ENCODE measurements around the gene C3orf70.

DNA sequence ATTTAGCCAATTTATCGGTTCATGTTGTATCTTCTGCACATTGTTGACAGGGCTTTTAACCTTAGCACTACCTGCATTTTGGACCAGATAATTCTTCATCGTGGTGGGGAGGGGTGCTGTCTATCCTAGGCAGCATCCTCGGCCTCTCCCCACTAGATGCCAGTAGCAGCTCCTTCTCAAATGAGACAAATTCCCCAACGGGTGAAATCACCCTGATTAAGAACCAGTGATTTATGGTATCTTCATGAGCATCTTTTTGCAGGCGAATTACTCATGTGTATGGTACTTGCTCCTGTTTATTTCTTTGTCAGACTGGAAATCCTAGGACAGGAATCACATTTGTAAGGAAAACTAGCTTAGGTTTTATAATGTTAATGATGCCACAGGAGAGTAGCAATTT is 68.0 kb downstream of the C3orf70 start:
- TF ChIP-seq, protein P1, sequence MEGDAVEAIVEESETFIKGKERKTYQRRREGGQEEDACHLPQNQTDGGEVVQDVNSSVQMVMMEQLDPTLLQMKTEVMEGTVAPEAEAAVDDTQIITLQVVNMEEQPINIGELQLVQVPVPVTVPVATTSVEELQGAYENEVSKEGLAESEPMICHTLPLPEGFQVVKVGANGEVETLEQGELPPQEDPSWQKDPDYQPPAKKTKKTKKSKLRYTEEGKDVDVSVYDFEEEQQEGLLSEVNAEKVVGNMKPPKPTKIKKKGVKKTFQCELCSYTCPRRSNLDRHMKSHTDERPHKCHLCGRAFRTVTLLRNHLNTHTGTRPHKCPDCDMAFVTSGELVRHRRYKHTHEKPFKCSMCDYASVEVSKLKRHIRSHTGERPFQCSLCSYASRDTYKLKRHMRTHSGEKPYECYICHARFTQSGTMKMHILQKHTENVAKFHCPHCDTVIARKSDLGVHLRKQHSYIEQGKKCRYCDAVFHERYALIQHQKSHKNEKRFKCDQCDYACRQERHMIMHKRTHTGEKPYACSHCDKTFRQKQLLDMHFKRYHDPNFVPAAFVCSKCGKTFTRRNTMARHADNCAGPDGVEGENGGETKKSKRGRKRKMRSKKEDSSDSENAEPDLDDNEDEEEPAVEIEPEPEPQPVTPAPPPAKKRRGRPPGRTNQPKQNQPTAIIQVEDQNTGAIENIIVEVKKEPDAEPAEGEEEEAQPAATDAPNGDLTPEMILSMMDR (conservative IDR thresholded peaks at IDR 0.05; ENCODE audit: low read length): no peak
- no peak for TF ChIP-seq EZH2phosphoT487 (IDR thresholded peaks at IDR 0.05; ENCODE audit: borderline replicate concordance, low read depth, low read length)
